Activated naive CD4-positive, alpha-beta T cell treated with anti-CD3 and anti-CD28 coated beads for 36 hours (primary cell): Measurements from ENCODE around the gene FOXL1. TPM values are rescaled to one million over a fixed set of nuclear protein-coding genes. Genes with fewer than 3 reads are reported as not detected.

Source experiments
- CTCF ChIA-PET: fragments of 350-600 bp; sonication (Branson Sonifier 250); formaldehyde crosslinking; loops from one replicate; lab custom pipeline; 2021; ENCODE audit warnings: antibody characterized with exemption; lab: Charles Lee
- DNase-seq: peaks from one replicate; pipeline ENCODE4 v3.0.0-alpha.2; 2020
- H3K27ac Mint-ChIP-seq: one replicate; pipeline ENCODE4 v1.8.0; 2021; ENCODE audit warnings: mild to moderate bottlenecking, mixed read lengths
- H3K27me3 Mint-ChIP-seq: one replicate; pipeline ENCODE4 v1.8.0; 2021; ENCODE audit warnings: low read depth, mixed read lengths
- H3K36me3 Mint-ChIP-seq: one replicate; pipeline ENCODE4 v1.8.0; 2021; ENCODE audit warnings: low read depth, mixed read lengths
- H3K4me1 Mint-ChIP-seq: one replicate; pipeline ENCODE4 v1.8.0; 2021; ENCODE audit warnings: low read depth, mixed read lengths
- H3K4me3 Mint-ChIP-seq: one replicate; pipeline ENCODE4 v1.8.0; 2021; ENCODE audit warnings: mild to moderate bottlenecking, moderate library complexity, mixed read lengths
- H3K9me3 Mint-ChIP-seq: one replicate; pipeline ENCODE4 v1.8.0; 2021; ENCODE audit warnings: mixed read lengths
- intact Hi-C: fragments of 100-400 bp; cut with micrococcal nuclease; formaldehyde crosslinking; loops from one replicate; pipeline ENCODE4 v1.15.1; 2023
- total RNA-seq, 2 experiments: library from RNA; stranded (reverse); gene quantifications; one replicate each; pipeline ENCODE4 v1.2.3, GENCODE V29; 2021

The FOXL1 gene
- total RNA-seq, 2 experiments from 2014 or later = not detected

DNA sequence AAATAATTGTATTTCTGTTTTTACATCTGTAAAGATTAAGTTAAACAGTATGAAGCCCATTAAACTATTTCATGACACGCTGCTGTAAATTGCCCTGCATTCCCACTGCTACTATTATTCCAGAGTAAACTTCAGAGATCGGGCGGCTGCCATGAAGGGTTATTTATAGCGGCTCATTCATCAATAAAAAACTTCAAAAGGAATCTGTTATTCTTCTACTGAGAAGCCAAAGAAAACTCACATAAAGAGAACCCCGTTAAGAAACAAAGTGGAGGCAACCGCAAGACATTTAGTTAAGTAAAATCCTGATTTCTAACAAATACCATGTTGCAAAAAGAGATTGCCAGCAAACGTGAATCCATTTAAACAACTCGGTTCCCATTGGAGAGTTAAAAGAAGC, 16.4 kb downstream of the FOXL1 start:
- Mint-ChIP-seq H3K4me3 (no peak overlapping the region), H3K4me1 (peaks cover 10% of the 10 kb centered on the region), H3K9me3 (no peaks in the 10 kb centered on the region), H3K36me3 (no peaks in the 10 kb centered on the region), H3K27me3 (peaks cover 28% of the 10 kb centered on the region), H3K27ac (no peak overlapping the region)
- intact Hi-C loops = no loop called here
- CTCF ChIA-PET = no interaction called here
- no peak for DNase-seq

DNA sequence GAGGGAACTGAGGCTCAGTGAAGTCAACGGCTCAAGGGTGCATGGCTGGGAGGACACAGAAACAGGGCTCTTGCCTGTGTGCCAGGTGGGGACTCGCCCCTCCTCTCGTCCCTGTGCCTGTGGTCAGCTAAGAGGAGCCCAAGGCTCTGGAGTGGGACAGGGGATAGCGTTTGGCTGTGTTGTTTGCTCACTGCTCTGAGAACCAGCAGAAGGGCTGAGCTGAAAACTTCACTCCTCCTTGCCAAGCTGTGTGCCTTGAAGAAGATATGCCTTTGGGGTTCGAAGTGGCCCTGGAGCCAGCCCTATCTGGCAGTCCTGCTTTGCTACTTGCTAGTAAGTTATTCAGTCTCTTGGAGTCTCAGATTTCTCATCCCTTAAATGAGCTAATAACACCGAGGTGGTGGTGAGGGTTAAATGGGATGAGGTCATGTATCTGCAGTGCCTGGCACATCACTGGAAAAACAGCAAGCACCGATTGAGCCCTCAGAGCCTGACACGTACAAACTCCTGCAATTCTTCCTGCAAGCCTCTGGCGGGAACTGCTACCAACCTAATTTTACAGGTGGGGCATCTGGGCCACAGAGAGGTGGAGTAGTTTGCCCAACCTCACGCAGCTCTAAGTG, 17.7 kb downstream of the FOXL1 start:
- H3K4me3 Mint-ChIP-seq = no peak overlapping the region
- no peaks in the 10 kb centered on the region for H3K9me3 Mint-ChIP-seq
- no peak overlapping the region for H3K27ac Mint-ChIP-seq
- no peaks in the 10 kb centered on the region for H3K36me3 Mint-ChIP-seq
- intact Hi-C loops = no loop called here
- CTCF ChIA-PET = no interaction called here
- peaks cover 30% of the 10 kb centered on the region for H3K27me3 Mint-ChIP-seq
- DNase-seq = no peak
- H3K4me1 Mint-ChIP-seq = peaks cover 10% of the 10 kb centered on the region

DNA sequence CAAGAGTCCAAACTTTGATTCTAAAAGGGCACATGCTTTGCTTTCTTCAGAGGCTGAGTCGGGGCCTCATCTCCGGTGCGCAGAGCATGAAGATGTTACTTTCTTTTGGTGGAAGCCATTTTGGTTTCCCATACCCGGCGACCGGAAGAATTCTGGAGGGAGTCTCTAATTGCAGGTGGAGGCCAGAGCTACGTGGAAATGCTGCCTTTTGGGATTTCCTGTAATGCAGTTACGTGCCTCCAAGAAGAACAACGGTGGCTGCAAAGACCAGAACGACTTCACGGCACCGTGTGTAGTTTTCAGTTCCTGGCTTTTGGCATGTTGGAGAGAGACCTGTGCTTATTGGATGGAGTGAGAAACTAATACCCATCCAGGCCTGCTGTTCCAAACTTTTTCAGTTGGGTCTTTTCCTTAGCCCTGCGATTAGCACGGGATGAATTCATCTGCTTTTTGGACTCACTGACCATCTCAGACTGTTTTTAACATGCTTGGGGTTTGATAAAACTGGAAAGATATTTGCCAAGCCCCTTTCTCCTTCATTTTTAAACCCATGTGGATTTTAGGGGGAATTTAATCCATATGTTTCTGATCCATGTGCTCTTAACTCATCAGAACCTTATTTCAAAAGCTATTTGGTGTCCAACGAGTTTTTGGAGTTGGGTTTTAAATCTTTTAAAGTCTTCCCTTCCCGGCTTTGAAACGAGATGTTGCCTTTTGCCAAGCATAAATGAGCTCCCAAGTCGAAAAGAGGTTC, 19.0 kb downstream of the FOXL1 start:
- no peak overlapping the region for H3K4me3 Mint-ChIP-seq
- H3K9me3 Mint-ChIP-seq = no peaks in the 10 kb centered on the region
- DNase-seq = no peak
- peaks cover 29% of the 10 kb centered on the region for H3K27me3 Mint-ChIP-seq
- no peaks in the 10 kb centered on the region for H3K36me3 Mint-ChIP-seq
- CTCF ChIA-PET = no interaction called here
- peaks cover 10% of the 10 kb centered on the region for H3K4me1 Mint-ChIP-seq
- intact Hi-C loops = no loop called here
- no peak overlapping the region for H3K27ac Mint-ChIP-seq

DNA sequence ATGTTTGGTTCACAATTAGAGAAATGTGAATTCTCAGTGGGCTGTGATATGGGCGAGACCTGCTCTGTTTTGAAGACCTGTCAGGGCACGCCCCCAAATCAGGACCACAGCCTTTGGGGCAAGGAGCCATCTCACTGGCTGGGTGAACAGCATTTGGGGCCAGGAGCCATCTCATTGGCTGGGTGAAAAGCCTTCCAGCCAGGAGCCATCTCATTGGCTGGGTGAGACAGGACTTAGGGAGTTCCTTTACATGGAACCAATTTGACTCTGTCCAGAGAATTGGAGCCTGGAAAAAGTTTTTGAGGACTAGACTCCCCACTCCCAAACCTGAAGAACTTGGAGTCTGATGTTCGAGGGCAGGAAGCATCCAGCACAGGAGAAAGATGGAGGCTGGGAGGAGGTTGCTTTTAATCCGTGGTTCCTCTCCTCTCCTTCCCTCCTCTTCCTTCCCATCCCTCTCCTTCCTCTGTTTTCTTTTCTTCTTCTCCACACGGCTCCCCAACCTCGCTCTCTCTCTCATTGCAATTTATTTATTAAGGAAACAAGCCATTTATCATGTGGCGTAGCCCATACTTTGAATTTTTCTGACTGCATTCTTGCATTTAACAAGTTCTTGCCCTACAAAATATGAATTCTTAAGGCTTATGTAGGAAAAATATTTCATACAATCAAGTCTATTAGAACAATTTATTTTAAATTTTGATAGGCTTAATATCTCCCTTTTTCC, 19.7 kb downstream of the FOXL1 start:
- Mint-ChIP-seq H3K9me3 (no peaks in the 10 kb centered on the region), H3K27ac (no peak overlapping the region), H3K36me3 (no peaks in the 10 kb centered on the region), H3K27me3 (peaks cover 31% of the 10 kb centered on the region), H3K4me3 (no peak overlapping the region), H3K4me1 (peaks cover 9% of the 10 kb centered on the region)
- intact Hi-C loops = no loop called here
- CTCF ChIA-PET = no interaction called here
- no peak for DNase-seq

DNA sequence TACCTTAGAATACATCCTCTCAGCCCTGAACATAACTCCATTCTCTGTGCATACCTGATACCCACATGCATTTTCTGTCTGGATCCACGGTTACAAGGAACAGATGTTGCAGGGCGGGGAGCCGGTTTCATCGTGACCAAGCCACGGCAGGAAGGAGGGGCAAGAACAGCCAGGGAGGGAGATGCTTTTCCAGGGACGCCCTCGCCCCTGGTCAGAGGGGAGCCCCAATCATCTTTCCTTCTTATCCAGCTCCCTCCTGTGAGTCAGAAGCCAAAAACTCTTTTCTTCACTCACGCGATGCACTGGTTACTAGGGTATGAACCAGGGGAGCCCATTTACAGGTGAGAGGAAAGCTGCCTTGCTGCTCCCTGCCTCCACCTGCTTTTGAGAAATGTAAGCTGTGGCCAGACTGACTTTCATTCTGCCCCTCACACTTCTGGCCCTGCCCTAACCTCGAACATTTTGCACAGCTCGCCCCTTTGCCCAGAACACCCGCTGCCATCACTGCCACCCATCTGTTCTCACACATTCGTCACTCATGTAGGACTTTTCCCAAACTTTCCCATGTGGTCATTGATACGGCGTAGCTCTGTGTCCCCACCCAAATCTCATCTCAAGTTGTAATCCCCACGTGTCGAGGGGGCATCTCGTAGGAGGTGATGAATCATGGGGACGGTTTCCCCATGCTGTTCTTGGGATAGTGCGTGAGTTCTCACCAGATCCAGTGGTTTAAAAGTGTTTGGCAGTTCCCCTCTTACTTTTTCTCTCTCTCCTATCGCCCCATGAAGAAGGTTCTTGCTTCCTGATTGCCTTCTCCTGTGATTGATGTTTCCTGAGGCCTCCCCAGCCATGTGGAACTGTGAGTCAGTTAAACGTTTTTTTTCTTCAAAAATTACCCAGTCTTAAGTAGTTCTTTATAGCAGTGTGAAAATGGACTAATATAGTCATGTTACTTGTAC, 20.5 kb downstream of the FOXL1 start:
- Mint-ChIP-seq H3K27me3 (peaks cover 29% of the 10 kb centered on the region), H3K9me3 (no peaks in the 10 kb centered on the region), H3K4me1 (peaks cover 3% of the 10 kb centered on the region), H3K27ac (no peak overlapping the region), H3K4me3 (no peak overlapping the region), H3K36me3 (no peaks in the 10 kb centered on the region)
- intact Hi-C loops = no loop called here
- no peak for DNase-seq
- CTCF ChIA-PET = no interaction called here

DNA sequence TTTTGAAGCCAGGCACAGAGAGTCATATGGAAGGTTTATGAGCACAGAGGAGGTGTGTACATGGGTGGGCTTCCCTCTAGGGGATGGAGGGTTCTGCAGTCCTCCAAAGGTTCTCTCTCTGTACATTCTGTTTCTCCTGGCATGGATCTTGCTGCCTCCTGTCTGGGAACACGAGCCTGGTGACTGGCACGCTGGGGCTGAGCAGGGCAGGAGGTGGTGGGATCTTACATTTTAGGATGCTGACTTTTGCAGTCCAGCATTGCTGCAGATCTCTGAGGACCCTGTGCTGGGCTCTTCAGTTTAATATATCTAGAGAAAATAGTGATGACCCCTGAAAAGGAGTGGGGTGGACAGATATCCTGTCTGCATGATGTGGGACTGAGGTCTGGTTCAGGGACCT, 23.0 kb downstream of the FOXL1 start:
- CTCF ChIA-PET = no interaction called here
- H3K9me3 Mint-ChIP-seq = no peaks in the 10 kb centered on the region
- H3K27me3 Mint-ChIP-seq = peaks cover 24% of the 10 kb centered on the region
- no peak for DNase-seq
- H3K27ac Mint-ChIP-seq = no peak overlapping the region
- no peak overlapping the region for H3K4me3 Mint-ChIP-seq
- intact Hi-C loops = no loop called here
- H3K4me1 Mint-ChIP-seq = peaks cover 12% of the 10 kb centered on the region
- no peaks in the 10 kb centered on the region for H3K36me3 Mint-ChIP-seq

DNA sequence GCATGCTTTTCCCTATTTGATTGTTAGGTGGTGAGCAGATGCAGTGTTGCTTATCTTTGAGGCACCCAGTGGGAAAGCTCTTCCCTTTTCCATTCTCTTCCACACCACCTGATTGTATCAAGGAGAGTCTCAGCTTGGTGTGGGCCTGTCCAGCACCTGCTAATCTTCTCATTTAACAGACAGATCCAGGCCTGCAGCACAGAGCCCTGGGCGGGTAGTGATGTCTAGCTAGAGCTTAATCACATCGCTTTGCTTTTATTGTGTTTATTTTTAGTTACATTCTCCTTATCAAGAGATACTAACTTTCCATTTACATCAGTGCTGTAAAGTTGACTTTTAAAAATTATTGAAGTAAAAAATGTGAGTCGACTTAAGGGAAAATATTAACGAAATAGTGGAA, 24.2 kb downstream of the FOXL1 start:
- H3K9me3 Mint-ChIP-seq = no peaks in the 10 kb centered on the region
- H3K4me3 Mint-ChIP-seq = no peak overlapping the region
- intact Hi-C loops = no loop called here
- peaks cover 24% of the 10 kb centered on the region for H3K27me3 Mint-ChIP-seq
- CTCF ChIA-PET = no interaction called here
- DNase-seq = no peak
- H3K4me1 Mint-ChIP-seq = peaks cover 12% of the 10 kb centered on the region
- H3K27ac Mint-ChIP-seq = no peak overlapping the region
- H3K36me3 Mint-ChIP-seq = no peaks in the 10 kb centered on the region

DNA sequence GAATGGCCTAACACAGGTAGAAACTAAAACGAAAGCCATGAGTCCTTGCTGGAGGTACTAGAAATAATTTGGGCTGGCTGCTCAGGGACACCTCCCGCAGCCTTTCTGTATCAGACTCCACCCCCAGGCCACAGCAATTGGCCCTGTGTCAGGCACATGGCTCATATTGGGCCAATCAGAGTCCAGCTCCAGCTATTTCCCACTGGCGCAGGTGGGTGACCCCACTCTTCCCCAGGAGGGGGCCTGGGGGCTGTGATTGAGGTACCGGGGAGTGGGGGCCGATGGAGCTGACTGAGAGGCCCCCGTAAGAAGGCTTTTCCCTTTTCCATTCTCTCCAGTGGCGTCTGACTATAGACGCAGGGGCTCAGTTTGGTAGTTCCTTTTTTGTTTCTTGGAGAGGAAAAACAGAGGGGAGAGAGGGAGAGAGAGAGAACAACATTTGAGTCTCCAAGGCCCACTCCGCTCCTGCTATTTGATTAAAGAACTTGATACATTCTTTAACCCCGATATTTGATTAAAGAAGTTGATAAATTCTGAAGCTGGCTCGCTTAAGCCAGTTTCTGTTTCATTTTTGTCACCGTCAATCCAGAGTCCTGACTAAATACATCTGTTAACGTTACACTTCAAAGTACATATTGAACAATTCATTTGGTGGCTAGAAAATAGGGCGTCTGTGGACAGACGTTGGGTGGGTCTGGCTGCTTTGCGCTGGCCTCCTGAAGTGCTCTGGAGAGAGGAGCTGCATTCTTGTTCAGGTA, 26.3 kb downstream of the FOXL1 start:
- Mint-ChIP-seq H3K4me1 (peaks cover 9% of the 10 kb centered on the region), H3K4me3 (peak overlapping the region; percentile 68), H3K27me3 (peaks cover 14% of the 10 kb centered on the region), H3K9me3 (no peaks in the 10 kb centered on the region), H3K27ac (no peak overlapping the region), H3K36me3 (no peaks in the 10 kb centered on the region)
- intact Hi-C loops = no loop called here
- peak; percentile 39 for DNase-seq
- CTCF ChIA-PET = interaction anchor here (0.7 kb wide), 1 partner anchor 35 kb away, joined by 3 read pairs; no protein-coding TSS in a partner anchor

DNA sequence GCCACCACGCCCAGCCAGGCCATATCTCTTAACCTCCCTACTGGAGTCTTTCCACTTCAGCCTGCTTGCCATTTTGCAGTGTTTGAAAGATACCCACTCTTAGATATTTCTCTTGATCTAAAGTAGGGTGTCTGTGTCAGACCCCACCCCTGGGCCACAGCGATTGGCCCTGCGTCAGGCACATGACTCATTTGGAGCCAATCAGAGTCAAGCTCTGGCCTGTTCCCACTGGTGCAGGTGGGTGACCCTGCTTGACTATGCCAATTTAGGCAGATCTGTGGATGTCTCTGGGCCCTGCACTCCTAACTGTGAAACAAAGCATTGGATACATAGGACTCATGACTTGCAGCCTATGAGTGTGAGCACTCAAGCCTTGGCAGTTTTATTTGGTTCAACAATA, 27.6 kb downstream of the FOXL1 start:
- Mint-ChIP-seq H3K36me3 (no peaks in the 10 kb centered on the region), H3K4me1 (peaks cover 9% of the 10 kb centered on the region), H3K27me3 (peaks cover 14% of the 10 kb centered on the region), H3K9me3 (no peaks in the 10 kb centered on the region), H3K4me3 (no peak overlapping the region), H3K27ac (no peak overlapping the region)
- intact Hi-C loops = no loop called here
- CTCF ChIA-PET = interaction anchor here (0.7 kb wide), 1 partner anchor 42 kb away, joined by 3 read pairs; no protein-coding TSS in a partner anchor
- DNase-seq = no peak

DNA sequence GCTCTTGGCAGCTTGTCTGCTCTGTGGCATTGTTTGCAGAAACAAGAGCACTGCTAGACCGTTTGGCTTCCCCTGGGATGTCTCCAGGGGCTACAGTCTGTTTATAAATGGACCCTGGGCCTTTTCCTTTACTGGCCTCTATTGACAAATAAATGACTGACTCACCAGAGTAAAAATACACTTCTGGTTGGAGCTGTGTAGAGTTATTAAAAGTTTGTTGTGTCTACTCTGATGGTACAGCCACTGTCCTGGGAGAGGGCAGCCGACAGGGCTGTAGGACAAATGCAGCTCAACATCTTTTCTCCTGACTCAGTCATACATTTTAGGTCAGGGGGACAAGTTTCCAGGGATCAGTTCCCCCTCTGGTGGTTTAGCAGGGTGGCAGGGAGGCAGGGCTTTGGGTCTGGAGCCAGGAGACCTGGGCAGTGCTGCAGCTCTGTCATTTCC, 30.0 kb downstream of the FOXL1 start:
- H3K36me3 Mint-ChIP-seq = no peaks in the 10 kb centered on the region
- H3K4me3 Mint-ChIP-seq = no peak overlapping the region
- H3K27me3 Mint-ChIP-seq = peaks cover 6% of the 10 kb centered on the region
- no peaks in the 10 kb centered on the region for H3K9me3 Mint-ChIP-seq
- no peak for DNase-seq
- CTCF ChIA-PET = no interaction called here
- peaks cover 9% of the 10 kb centered on the region for H3K4me1 Mint-ChIP-seq
- H3K27ac Mint-ChIP-seq = no peak overlapping the region
- intact Hi-C loops = no loop called here

DNA sequence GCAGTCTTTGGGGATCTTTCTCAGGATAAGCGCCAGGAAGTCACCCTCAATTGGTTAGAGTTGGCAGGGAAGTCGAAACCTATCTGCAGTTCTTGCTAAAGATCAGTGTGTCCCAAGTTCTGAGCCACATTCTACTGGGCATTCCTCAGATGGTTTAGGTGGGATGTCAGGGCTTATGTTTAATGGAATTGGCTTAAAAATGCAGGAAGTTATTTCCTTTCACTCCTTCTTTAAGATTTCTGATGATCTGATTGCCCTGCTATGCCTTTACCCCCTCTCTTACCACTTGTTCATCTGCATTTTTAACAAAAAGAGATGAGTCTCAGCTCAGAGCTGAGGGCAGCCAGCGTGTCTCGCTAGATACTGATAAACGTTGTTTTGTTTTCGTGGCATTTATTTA, 30.8 kb downstream of the FOXL1 start:
- Mint-ChIP-seq H3K27me3 (peaks cover 6% of the 10 kb centered on the region), H3K4me3 (no peak overlapping the region), H3K4me1 (peaks cover 9% of the 10 kb centered on the region), H3K36me3 (no peaks in the 10 kb centered on the region), H3K27ac (no peak overlapping the region), H3K9me3 (no peaks in the 10 kb centered on the region)
- CTCF ChIA-PET = no interaction called here
- DNase-seq = no peak
- intact Hi-C loops = no loop called here
